ENCODE measurements around the gene SMIM32.
A peak's percentile ranks its signal among the peaks of the same experiment; 100 is the strongest.

SMIM32 gene

GRCh38 chr5:136185974-136186665 lies 6.8 kb downstream of the SMIM32 start:
- no peak for DNase-seq

DNA sequence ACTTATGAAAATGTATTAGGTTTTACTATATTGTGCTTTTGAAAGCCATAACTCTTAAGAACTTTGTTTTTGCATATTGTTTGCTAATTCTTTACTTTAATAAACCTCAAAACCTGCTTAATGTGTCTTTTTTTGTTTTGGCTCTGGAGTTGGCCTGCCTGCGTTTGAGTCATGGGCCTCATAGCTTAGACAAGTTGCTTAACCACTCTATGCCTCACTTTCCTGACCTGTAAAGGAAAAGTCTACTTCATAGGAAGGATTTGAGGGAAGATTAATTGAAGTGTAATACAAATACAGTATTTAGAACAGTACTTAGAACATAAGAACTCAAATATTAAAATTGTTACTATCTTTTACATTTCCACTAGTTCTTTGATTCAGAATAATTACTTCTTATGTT lies 10.3 kb downstream of the SMIM32 start:
- DNase-seq: no peak

GRCh38 chr5:136174021-136174659 lies 18.8 kb downstream of the SMIM32 start:
- DNase-seq: peak; percentile 44

DNA sequence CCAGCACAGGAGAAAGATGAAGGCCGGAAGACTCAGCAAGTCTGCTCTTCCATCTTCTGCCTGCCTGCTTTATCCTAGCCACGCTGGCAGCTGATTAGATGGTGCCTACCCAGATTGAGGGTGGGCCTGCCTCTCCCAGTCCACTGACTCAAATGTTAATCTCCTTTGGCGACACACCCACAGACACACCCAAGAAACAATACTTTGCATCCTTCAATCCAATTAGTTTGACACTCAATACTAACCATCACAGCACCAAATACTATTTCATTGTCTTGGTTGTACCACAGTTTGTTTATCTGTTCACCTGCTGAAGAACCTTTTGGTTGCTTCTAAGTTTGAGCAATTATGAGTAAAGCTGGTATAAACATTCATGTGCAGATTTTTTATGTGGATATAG lies 23.7 kb downstream of the SMIM32 start:
- no peak for DNase-seq

DNA sequence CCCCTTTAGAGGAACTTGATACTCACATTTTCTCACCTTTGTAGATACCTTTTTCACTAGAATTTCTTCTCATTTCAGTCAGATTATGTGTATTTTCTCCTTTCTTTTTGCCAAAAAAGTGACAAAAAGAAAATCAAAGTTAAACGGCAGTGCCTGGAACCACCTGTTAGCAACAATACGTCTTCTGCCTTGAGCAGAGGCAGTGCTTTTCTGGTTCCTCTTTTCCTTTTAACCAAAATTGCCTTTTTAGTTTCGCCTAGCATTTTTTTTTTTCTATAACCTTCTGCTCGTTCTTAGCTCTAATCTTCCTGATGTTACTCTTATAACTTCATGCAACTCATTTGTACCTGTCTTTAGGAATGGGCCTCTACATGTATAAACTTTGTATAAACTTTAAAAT lies 26.1 kb downstream of the SMIM32 start:
- no peak for DNase-seq

DNA sequence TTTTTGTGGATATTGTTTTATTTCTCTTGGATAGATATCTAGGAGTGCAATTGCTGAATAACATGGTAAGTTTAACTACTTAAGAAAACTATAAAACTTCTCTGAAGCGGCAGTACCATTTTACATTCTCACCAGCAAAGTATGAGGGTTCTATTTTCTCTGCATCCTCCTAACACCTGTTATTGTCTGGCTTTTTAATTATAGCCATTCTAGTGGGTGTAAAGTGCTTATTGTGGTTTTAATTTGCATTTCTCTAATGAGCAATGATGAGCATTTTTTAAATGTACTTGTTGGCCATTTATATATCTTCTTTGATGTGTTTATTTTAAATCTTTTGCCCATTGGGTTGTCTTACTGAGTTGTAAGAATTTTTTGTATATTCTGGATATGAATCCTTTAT lies 28.7 kb downstream of the SMIM32 start:
- DNase-seq: no peak

GRCh38 chr5:136162008-136162407 lies 31.0 kb downstream of the SMIM32 start:
- no peak for DNase-seq

DNA sequence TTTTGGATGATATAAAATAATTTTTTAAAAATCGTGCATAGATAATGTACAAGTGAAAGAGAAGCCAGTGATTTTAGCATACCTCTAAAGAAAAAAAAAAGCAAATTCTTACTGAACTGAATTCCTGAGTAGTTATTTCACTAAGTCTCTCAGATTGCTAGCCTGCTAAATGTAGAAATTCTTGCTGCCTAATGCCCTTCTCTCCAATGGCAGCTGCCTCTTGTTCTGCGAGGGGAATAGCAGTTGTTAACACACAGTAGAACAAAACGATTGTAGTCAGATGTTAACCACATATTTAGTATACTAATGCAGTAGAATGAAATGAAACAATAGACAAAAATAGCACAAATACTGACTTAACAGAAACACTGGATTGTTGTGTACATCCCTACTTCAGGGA lies 33.5 kb downstream of the SMIM32 start:
- no peak for DNase-seq

GRCh38 chr5:136157514-136157913 lies 35.4 kb downstream of the SMIM32 start:
- DNase-seq: no peak

- DNase-seq: no peak
Measured at GRCh38 chr5:136155761-136156160, 37.2 kb downstream of the SMIM32 start.

DNA sequence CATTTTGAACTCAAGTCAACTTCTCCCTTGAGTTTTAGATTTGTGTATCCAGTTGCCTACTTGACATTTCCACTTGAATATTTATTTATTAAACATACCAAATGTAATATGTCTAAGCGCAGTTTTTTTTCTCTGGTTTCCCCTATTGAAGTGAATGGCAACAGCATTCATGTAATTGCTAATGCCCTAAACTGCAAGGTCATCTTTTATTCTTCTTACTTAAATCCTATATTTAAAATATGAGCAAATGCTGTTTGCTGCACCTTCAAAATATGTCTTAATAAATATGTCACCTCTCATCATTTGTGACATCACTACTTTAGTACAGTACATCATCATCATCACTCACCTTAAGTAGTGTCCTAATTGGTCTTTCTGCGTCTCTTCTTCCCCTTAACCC lies 37.9 kb downstream of the SMIM32 start:
- DNase-seq: no peak

DNA sequence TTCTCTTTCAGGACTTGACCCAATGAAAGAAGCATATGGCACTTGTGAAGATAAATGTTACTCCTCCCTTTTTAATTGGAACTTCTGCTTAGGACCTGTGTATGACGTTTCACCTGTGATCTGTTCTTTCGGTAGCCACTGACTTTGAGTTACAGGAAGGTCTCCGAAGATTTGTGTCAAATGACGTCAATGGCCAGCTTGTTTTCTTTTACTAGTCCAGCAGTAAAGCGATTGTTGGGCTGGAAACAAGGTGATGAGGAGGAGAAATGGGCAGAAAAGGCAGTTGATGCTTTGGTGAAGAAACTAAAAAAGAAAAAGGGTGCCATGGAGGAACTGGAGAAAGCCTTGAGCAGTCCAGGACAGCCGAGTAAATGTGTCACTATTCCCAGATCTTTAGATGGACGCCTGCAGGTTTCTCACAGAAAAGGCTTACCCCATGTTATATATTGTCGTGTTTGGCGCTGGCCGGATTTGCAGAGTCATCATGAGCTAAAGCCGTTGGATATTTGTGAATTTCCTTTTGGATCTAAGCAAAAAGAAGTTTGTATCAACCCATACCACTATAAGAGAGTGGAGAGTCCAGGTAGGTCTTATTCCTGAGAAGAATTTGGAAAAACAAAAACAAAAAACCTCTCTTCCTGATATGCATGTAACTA lies 39.3 kb downstream of the SMIM32 start:
- DNase-seq: no peak

DNA sequence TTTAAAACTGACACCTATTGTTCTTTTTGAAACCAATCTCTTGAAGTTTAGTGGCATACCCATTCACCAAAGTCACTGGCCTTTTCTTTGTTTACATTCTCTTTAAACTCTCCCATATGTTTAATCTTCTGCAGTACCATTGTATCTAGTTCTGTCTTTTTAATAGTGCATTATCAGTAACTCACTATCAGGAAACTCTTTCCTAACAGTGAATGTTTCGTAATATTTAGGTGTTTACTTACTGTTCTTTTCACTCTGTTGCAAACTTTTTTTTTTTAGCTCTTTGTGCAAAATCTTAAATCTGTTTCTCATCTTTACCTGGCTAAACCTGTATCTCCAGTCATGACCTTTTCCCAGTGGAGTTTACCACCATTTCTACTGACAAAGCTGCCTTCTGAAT lies 43.1 kb downstream of the SMIM32 start:
- DNase-seq: no peak

DNA sequence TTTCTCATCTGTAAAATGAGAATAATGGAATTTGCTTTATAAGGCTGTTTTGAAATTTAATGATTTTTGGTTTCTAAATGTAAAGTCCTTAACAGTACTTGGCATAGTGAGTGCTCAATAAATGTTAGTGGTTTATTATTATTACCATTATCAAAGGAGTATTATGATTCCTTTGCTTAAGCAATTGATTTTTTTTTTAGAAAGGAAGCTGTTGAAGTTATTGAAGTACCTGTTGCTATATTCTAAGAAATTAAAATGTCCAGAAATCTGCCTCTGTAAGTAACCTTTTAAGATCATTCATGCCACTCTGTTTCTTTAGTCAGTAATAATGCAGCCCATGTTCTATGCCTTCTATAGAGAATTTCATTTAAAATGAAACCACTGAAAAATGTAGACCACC lies 45.3 kb downstream of the SMIM32 start:
- no peak for DNase-seq

GRCh38 chr5:136146201-136146600 lies 46.8 kb downstream of the SMIM32 start:
- DNase-seq: no peak

DNA sequence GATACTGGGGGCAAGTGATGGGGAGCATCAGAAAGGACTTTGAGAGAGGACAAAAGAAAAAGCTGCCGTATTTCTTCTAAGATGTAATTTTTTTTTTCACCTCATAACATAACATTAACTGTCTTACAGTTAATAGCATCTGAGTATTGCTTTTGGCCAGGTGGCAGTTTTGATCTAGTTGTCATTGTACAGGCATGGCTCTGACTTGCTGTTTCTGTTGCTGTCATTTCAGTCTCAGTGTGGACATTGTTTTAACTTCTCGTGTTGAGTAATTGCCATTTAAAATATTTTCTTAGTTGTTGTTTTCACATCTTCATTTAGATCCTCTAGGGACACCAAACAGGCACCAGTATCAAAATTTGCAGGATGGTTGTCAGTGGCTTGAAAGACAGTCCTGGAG lies 47.9 kb downstream of the SMIM32 start:
- DNase-seq: no peak

DNA sequence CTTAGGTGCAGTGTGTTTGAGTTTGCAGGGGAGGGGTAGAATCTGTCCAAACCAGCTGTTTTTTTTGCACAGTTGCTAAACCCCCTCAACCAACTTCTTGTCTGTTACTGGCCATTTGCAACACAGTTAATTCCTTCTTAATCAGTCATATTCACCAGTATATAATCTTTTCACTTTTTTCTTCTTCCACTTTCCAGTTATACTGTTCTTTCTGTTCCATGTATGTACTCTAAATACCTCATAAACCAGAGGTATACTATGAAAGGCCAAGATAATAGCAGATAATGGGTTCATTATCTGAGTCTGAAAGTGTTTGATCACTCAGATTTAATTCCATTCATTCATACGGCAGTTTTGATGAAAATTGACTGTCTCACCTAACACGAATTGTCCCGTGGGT lies 49.2 kb downstream of the SMIM32 start:
- DNase-seq: no peak

GRCh38 chr5:136143312-136143711 lies 49.6 kb downstream of the SMIM32 start:
- no peak for DNase-seq

- peak; percentile 31 for DNase-seq
Measured at GRCh38 chr5:136141561-136141960, 51.4 kb downstream of the SMIM32 start.
